Glutamatergic neuron (in vitro differentiated cells): ENCODE results near the gene CNGA2. TPM values are rescaled to one million over a fixed set of nuclear protein-coding genes. Genes with fewer than 3 reads are reported as not detected.

Experiments
- DNase-seq: peaks from one replicate; pipeline ENCODE4 v3.0.0; 2022
- H3K27ac Mint-ChIP-seq: one replicate; pipeline ENCODE4 v1.8.0; 2020; ENCODE audit warnings: mild to moderate bottlenecking, mixed read lengths, inconsistent platforms; ENCODE audit not compliant: unreplicated experiment
- H3K27me3 Mint-ChIP-seq: one replicate; pipeline ENCODE4 v1.8.0; 2020; ENCODE audit warnings: mild to moderate bottlenecking, moderate library complexity, mixed read lengths, inconsistent platforms; ENCODE audit not compliant: unreplicated experiment
- H3K36me3 Mint-ChIP-seq: one replicate; pipeline ENCODE4 v1.8.0; 2020; ENCODE audit warnings: mild to moderate bottlenecking, mixed read lengths, inconsistent platforms; ENCODE audit not compliant: unreplicated experiment
- H3K4me1 Mint-ChIP-seq: one replicate; pipeline ENCODE4 v1.8.0; 2020; ENCODE audit warnings: mild to moderate bottlenecking, low read depth, mixed read lengths, inconsistent platforms; ENCODE audit not compliant: unreplicated experiment
- H3K4me3 Mint-ChIP-seq: one replicate; pipeline ENCODE4 v1.8.0; 2020; ENCODE audit warnings: mild to moderate bottlenecking, mixed read lengths, inconsistent platforms; ENCODE audit not compliant: unreplicated experiment
- H3K9me3 Mint-ChIP-seq: one replicate; pipeline ENCODE4 v1.8.0; 2020; ENCODE audit warnings: mild to moderate bottlenecking, moderate library complexity, mixed read lengths, inconsistent platforms; ENCODE audit not compliant: unreplicated experiment
- long read RNA-seq: library from polyadenylated mRNA; unstranded; transcript quantifications from one replicate; pipeline ENCODE4 v2.0.0, GENCODE V29; 2020; ENCODE audit not compliant: unreplicated experiment
- total RNA-seq: library from RNA; stranded (reverse); fragmentation: NEBNext Ultra II Directional; extraction: Animal tissue kit (Norgen Biotek cat#: 25700); gene quantifications from one replicate; pipeline ENCODE4 v1.2.1, GENCODE V29; 2021; ENCODE audit not compliant: unreplicated experiment
- TF ChIP-seq, protein P1 (sequence below): fragments of 200-600 bp; sonication (generic); IDR thresholded peaks from one replicate; pipeline ENCODE4 v1.5.0; 2021; ENCODE audit not compliant: partially characterized antibody, unreplicated experiment

The CNGA2 gene
- not detected for total RNA-seq
- long read RNA-seq, result 0 reads

GRCh38 chrX:151734446-151734845 lies at the start of gene CNGA2:
TSS of gene CNGA2 (plus strand) at chrX:151734746. CDS start at chrX:151738484, 3,738 bp downstream.
- no peaks in the 10 kb centered on the region for H3K4me1 Mint-ChIP-seq
- DNase-seq, result no peak
- H3K36me3 Mint-ChIP-seq, result no peaks in the 10 kb centered on the region
- no peak within 1 kb of the TSS for H3K27ac Mint-ChIP-seq
- H3K4me3 Mint-ChIP-seq, result no peak within 1 kb of the TSS
- peaks cover 1% of the 10 kb centered on the region for H3K9me3 Mint-ChIP-seq
- H3K27me3 Mint-ChIP-seq, result peaks cover 8% of the 10 kb centered on the region
- TF ChIP-seq, protein P1, sequence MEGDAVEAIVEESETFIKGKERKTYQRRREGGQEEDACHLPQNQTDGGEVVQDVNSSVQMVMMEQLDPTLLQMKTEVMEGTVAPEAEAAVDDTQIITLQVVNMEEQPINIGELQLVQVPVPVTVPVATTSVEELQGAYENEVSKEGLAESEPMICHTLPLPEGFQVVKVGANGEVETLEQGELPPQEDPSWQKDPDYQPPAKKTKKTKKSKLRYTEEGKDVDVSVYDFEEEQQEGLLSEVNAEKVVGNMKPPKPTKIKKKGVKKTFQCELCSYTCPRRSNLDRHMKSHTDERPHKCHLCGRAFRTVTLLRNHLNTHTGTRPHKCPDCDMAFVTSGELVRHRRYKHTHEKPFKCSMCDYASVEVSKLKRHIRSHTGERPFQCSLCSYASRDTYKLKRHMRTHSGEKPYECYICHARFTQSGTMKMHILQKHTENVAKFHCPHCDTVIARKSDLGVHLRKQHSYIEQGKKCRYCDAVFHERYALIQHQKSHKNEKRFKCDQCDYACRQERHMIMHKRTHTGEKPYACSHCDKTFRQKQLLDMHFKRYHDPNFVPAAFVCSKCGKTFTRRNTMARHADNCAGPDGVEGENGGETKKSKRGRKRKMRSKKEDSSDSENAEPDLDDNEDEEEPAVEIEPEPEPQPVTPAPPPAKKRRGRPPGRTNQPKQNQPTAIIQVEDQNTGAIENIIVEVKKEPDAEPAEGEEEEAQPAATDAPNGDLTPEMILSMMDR, result no peak

DNA sequence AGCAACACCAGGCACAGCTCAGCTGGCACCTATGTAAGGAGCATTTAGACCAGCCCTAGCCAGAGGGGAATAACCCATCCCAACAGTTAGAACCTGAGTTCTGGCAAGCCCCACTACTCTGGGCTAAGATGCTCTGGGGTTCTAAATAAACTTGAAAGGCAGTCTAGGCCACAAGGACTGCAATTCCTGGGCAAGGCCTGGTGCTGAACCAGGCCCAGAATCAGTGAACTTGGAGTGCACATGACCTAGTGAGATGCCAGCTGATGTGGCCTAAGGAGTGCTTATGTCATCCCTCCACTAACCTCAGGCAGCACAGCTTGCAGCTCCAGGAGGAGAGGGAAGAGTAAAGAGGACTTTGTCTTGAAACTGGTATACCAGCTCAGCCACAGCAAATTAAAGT lies 46.9 kb upstream of the CNGA2 start:
- TF ChIP-seq, protein P1, result no peak
- H3K27ac Mint-ChIP-seq, result no peak overlapping the region
- H3K4me3 Mint-ChIP-seq, result no peak overlapping the region
- H3K36me3 Mint-ChIP-seq, result no peaks in the 10 kb centered on the region
- no peaks in the 10 kb centered on the region for H3K27me3 Mint-ChIP-seq
- no peaks in the 10 kb centered on the region for H3K4me1 Mint-ChIP-seq
- no peaks in the 10 kb centered on the region for H3K9me3 Mint-ChIP-seq
- no peak for DNase-seq

GRCh38 chrX:151688695-151689094 lies 45.9 kb upstream of the CNGA2 start:
- Mint-ChIP-seq H3K4me1 (no peaks in the 10 kb centered on the region), H3K4me3 (no peak overlapping the region), H3K27me3 (no peaks in the 10 kb centered on the region), H3K36me3 (no peaks in the 10 kb centered on the region), H3K9me3 (no peaks in the 10 kb centered on the region), H3K27ac (no peak overlapping the region)
- DNase-seq, result no peak
- TF ChIP-seq, protein P1, result no peak

GRCh38 chrX:151692825-151693224 lies 41.7 kb upstream of the CNGA2 start:
- H3K27me3 Mint-ChIP-seq, result peaks cover 1% of the 10 kb centered on the region

GRCh38 chrX:151694121-151694520 lies 40.4 kb upstream of the CNGA2 start:
- peaks cover 6% of the 10 kb centered on the region for H3K4me1 Mint-ChIP-seq
- no peak overlapping the region for H3K4me3 Mint-ChIP-seq
- H3K9me3 Mint-ChIP-seq, result peaks cover 1% of the 10 kb centered on the region
- DNase-seq, result no peak
- no peaks in the 10 kb centered on the region for H3K36me3 Mint-ChIP-seq
- H3K27ac Mint-ChIP-seq, result no peak overlapping the region
- TF ChIP-seq, protein P1, result no peak
- H3K27me3 Mint-ChIP-seq, result peaks cover 1% of the 10 kb centered on the region

More at GRCh38 chrX:151692825-151693224, 41.7 kb upstream of the CNGA2 start:
- peaks cover 6% of the 10 kb centered on the region for H3K4me1 Mint-ChIP-seq
- no peaks in the 10 kb centered on the region for H3K36me3 Mint-ChIP-seq
- no peak overlapping the region for H3K4me3 Mint-ChIP-seq
- TF ChIP-seq, protein P1, result no peak
- H3K27ac Mint-ChIP-seq, result no peak overlapping the region
- DNase-seq, result no peak
- peaks cover 1% of the 10 kb centered on the region for H3K9me3 Mint-ChIP-seq
